Natural killer cell (primary cell): ENCODE data around the gene MTO1. TPM values are rescaled to one million over a fixed set of nuclear protein-coding genes. Genes with fewer than 3 reads are reported as not detected.
A peak's percentile ranks its signal among the peaks of the same experiment; 100 is the strongest.
"Not testable (repeated sequence)": the region's sequence is repeated elsewhere in the genome, so short reads cannot be mapped to it uniquely, and the experiment has no call there.

ENCODE experiments used
- ATAC-seq, 3 donors: fragments of 150-1000 bp in 2 of 3; fragments of 200-7000 bp in 1 of 3; cut with Tn5 transposase; 1 replicate in 1 of 3; 2 replicates in 2 of 3; pipeline ENCODE4 v1.10.0; 2021; ENCODE audit warnings: mild to moderate bottlenecking in 2 of 3, moderate library complexity in 2 of 3
- DNase-seq, 2 donors: peaks; one replicate each; pipeline versions ENCODE4 v3.0.0 to v3.0.0-alpha.2; 2013 to 2021; ENCODE audit warnings: mixed read lengths in 1 of 2
- H3K27ac ChIP-seq: one replicate; pipeline ENCODE4 v1.5.1; 2013; ENCODE audit warnings: mild to moderate bottlenecking, low read length
- H3K27me3 ChIP-seq: one replicate; pipeline ENCODE4 v1.6.1; 2013; ENCODE audit warnings: low read length; ENCODE audit not compliant: control insufficient read depth, insufficient read depth
- H3K36me3 ChIP-seq: one replicate; pipeline ENCODE4 v1.6.1; 2013; ENCODE audit warnings: low read length; ENCODE audit not compliant: control insufficient read depth, insufficient read depth
- H3K4me1 ChIP-seq: one replicate; pipeline ENCODE4 v1.6.1; 2013; ENCODE audit warnings: low read length; ENCODE audit not compliant: control insufficient read depth, insufficient read depth
- H3K4me3 ChIP-seq: one replicate; pipeline ENCODE4 v1.5.1; 2013; ENCODE audit warnings: low read length
- H3K9me3 ChIP-seq: one replicate; pipeline ENCODE4 v1.6.1; 2013; ENCODE audit warnings: low read length; ENCODE audit not compliant: control insufficient read depth, insufficient read depth
- H3K27ac Mint-ChIP-seq, 2 donors: one replicate each; pipeline ENCODE4 v1.8.0; 2022; ENCODE audit warnings: mild to moderate bottlenecking in 2 of 2, mixed read lengths in 2 of 2, moderate library complexity in 1 of 2
- H3K27me3 Mint-ChIP-seq, 2 donors: one replicate each; pipeline ENCODE4 v1.8.0; 2022; ENCODE audit warnings: low read depth in 2 of 2, mixed read lengths in 2 of 2
- H3K36me3 Mint-ChIP-seq: one replicate; pipeline ENCODE4 v1.8.0; 2022; ENCODE audit warnings: mixed read lengths
- H3K4me1 Mint-ChIP-seq, 2 donors: one replicate each; pipeline ENCODE4 v1.8.0; 2022; ENCODE audit warnings: mixed read lengths in 2 of 2
- H3K4me3 Mint-ChIP-seq: one replicate; pipeline ENCODE4 v1.8.0; 2022; ENCODE audit warnings: mild to moderate bottlenecking, moderate library complexity, mixed read lengths
- H3K9me3 Mint-ChIP-seq, 2 donors: one replicate each; pipeline ENCODE4 v1.8.0; 2022; ENCODE audit warnings: mixed read lengths in 2 of 2
- CTCF ChIP-seq: fragments of 200-600 bp; IDR thresholded peaks from one replicate; pipeline ENCODE4 v1.8.0; 2022; ENCODE audit warnings: antibody characterized with exemption
- WGBS: methylation state at CpG from one replicate; pipeline ENCODE4 v1.1.7; 2013; ENCODE audit warnings: missing lambda C conversion rate; ENCODE audit not compliant: insufficient coverage; 5-methylcytosine and 5-hydroxymethylcytosine counted together
- intact Hi-C: fragments of 100-400 bp; cut with micrococcal nuclease; formaldehyde crosslinking; loops from one replicate; pipeline ENCODE4 v1.14.2; 2022
- total RNA-seq, 4 donors: library from RNA; stranded (reverse); fragments of 120-200 nt in 1 of 4; gene quantifications; one replicate each; pipeline versions ENCODE4 v1.2.3 to v1.2.4, GENCODE V29; 2013 to 2022

Gene MTO1
- total RNA-seq, 3 donors from 2014 or later (not counting 1 experiment from before 2014, with no cell fraction given): 37.8 to 46.1 (median 41.3) TPM

- Histone ChIP-seq H3K36me3 (peaks cover 54% of the 10 kb centered on the region), H3K27me3 (no peaks in the 10 kb centered on the region), H3K4me1 (peaks cover 40% of the 10 kb centered on the region), H3K4me3 (no peak overlapping the region), H3K27ac (peak overlapping the region; percentile 34), H3K9me3 (no peaks in the 10 kb centered on the region)
- Mint-ChIP-seq H3K4me3 (peak overlapping the region; percentile 45), H3K36me3 (peaks cover 22% of the 10 kb centered on the region), H3K27ac (peak overlapping the region; percentile 84 to 100), H3K27me3 (no peaks in the 10 kb centered on the region), H3K9me3 (no peaks in the 10 kb centered on the region), H3K4me1 (peaks cover 61 to 69% of the 10 kb centered on the region in 2 donors)
- ATAC-seq (no peak), DNase-seq (peak in 1 of 2 donors; percentile 47)
- intact Hi-C loops: no loop called here
- TF ChIP-seq CTCF: no peak
- 77% methylated on average over 4 of the region's 4 CpGs for WGBS
Observed at GRCh38 chr6:73516514-73517489, 55.3 kb downstream of the MTO1 start.

GRCh38 chr6:73518100-73518981, 56.8 kb downstream of the MTO1 start:
- H3K9me3 Mint-ChIP-seq, ATAC-seq, H3K27me3 Mint-ChIP-seq, H3K4me3 ChIP-seq, intact Hi-C loops, H3K9me3 ChIP-seq, H3K27me3 ChIP-seq: not testable (repeated sequence)
- peaks cover 55% of the 10 kb centered on the region for H3K4me1 ChIP-seq
- peaks cover 70 to 71% of the 10 kb centered on the region in 2 donors for H3K4me1 Mint-ChIP-seq
- H3K4me3 Mint-ChIP-seq: peak overlapping the region; percentile 92
- H3K27ac ChIP-seq: peak overlapping the region; percentile 26
- peak overlapping the region; percentile 98 to 100 for H3K27ac Mint-ChIP-seq
- peaks cover 22% of the 10 kb centered on the region for H3K36me3 Mint-ChIP-seq
- peak in 1 of 2 donors; percentile 29 for DNase-seq
- peaks cover 51% of the 10 kb centered on the region for H3K36me3 ChIP-seq
- WGBS: 47% methylated on average over 10 of the region's 19 CpGs

- not testable (repeated sequence) for H3K9me3 Mint-ChIP-seq
- 20% methylated on average over 5 of the region's 8 CpGs for WGBS
Observed at GRCh38 chr6:73518982-73519881, 57.7 kb downstream of the MTO1 start.

More at GRCh38 chr6:73518982-73519881, 57.7 kb downstream of the MTO1 start:
- ATAC-seq, H3K9me3 ChIP-seq, intact Hi-C loops, H3K27me3 ChIP-seq, H3K27me3 Mint-ChIP-seq: not testable (repeated sequence)
- Histone ChIP-seq H3K36me3 (peaks cover 51% of the 10 kb centered on the region), H3K4me3 (peak overlapping the region; percentile 100), H3K27ac (peak overlapping the region; percentile 98), H3K4me1 (peaks cover 56% of the 10 kb centered on the region)
- Mint-ChIP-seq H3K27ac (peak overlapping the region; percentile 98 to 100), H3K4me3 (peak overlapping the region; percentile 92), H3K36me3 (peaks cover 22% of the 10 kb centered on the region), H3K4me1 (peaks cover 74 to 76% of the 10 kb centered on the region in 2 donors)
- DNase-seq: peak in 1 of 2 donors; percentile 61
